Testis (tissue), 3 donors: ENCODE results near the gene C21orf58. TPM values are rescaled to one million over a fixed set of nuclear protein-coding genes. Genes with fewer than 3 reads are reported as not detected.

ENCODE experiments used
- DNase-seq: peaks from one replicate; pipeline ENCODE4 v3.0.0-alpha.2; 2019
- H3K27ac ChIP-seq, 2 donors: fragments of 200-600 bp; sonication (generic); one replicate each; pipeline ENCODE4 v1.5.1; 2019
- H3K27me3 ChIP-seq: fragments of 200-600 bp; sonication (generic); one replicate; pipeline ENCODE4 v1.5.1; 2019
- H3K36me3 ChIP-seq: fragments of 200-600 bp; sonication (generic); one replicate; pipeline ENCODE4 v1.5.1; 2017; ENCODE audit warnings: low read depth; ENCODE audit errors: missing control alignments
- H3K4me1 ChIP-seq: fragments of 200-600 bp; sonication (generic); one replicate; pipeline ENCODE4 v1.5.1; 2019
- H3K4me3 ChIP-seq, 2 donors: fragments of 200-600 bp; sonication (generic); one replicate each; pipeline ENCODE4 v1.5.1; 2017 to 2019
- H3K9me3 ChIP-seq: fragments of 200-600 bp; sonication (generic); one replicate; pipeline ENCODE4 v1.5.1; 2017
- POLR2A ChIP-seq: fragments of 450-650 bp; IDR thresholded peaks from one replicate; pipeline ENCODE4 v1.6.1; 2017; ENCODE audit warnings: antibody characterized with exemption, mild to moderate bottlenecking, moderate library complexity
- WGBS, 2 donors: methylation state at CpG; one replicate each; pipeline ENCODE4 v1.1.5; 2018; 5-methylcytosine and 5-hydroxymethylcytosine counted together
- intact Hi-C: fragments of 100-400 bp; cut with DNase I; formaldehyde crosslinking; loops from one replicate; pipeline ENCODE4 v1.15.1; 2023; ENCODE audit warnings: low total_unique reads
- polyA plus RNA-seq: library from polyadenylated mRNA; stranded (reverse); fragments of 350-450 nt; fragmentation: Illumina TruSeq; extraction: RNeasy Lipid Tissue Mini Kit (QIAGEN cat#74804); gene quantifications from one replicate; pipeline ENCODE4 v1.2.3, GENCODE V29; 2014; ENCODE audit warnings: low read depth, low replicate concordance; ENCODE audit not compliant: insufficient read depth
- total RNA-seq, 2 donors: library from RNA; depleted of rRNA; stranded (reverse); fragments of >200 nt; gene quantifications; one replicate each; pipeline ENCODE4 v1.2.3, GENCODE V29; 2016
- TF ChIP-seq, protein P1 (sequence below), 3 experiments: fragments of 450-650 bp in 2 of 3; fragments of 200-600 bp in 1 of 3; sonication (generic) in 1 of 3; IDR thresholded peaks; one replicate each; pipeline ENCODE4 v1.5.1; 2016 to 2019; ENCODE audit warnings: antibody characterized with exemption in 3 of 3, mild to moderate bottlenecking in 2 of 3, moderate library complexity in 1 of 3

Gene C21orf58
- total and polyA plus RNA-seq, 3 donors from 2014 or later, result 13.6 to 21.6 (median 13.7) TPM

GRCh38 chr21:46336603-46337002 lies 12.9 kb upstream of the C21orf58 start:
- Histone ChIP-seq H3K27me3 (no peaks in the 10 kb centered on the region), H3K36me3 (no peaks in the 10 kb centered on the region), H3K9me3 (no peaks in the 10 kb centered on the region), H3K4me1 (no peaks in the 10 kb centered on the region), H3K27ac (no peak overlapping the region), H3K4me3 (no peak overlapping the region)
- DNase-seq, result no peak
- intact Hi-C loops, result no loop called here
- TF ChIP-seq, protein P1, sequence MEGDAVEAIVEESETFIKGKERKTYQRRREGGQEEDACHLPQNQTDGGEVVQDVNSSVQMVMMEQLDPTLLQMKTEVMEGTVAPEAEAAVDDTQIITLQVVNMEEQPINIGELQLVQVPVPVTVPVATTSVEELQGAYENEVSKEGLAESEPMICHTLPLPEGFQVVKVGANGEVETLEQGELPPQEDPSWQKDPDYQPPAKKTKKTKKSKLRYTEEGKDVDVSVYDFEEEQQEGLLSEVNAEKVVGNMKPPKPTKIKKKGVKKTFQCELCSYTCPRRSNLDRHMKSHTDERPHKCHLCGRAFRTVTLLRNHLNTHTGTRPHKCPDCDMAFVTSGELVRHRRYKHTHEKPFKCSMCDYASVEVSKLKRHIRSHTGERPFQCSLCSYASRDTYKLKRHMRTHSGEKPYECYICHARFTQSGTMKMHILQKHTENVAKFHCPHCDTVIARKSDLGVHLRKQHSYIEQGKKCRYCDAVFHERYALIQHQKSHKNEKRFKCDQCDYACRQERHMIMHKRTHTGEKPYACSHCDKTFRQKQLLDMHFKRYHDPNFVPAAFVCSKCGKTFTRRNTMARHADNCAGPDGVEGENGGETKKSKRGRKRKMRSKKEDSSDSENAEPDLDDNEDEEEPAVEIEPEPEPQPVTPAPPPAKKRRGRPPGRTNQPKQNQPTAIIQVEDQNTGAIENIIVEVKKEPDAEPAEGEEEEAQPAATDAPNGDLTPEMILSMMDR (IDR thresholded peaks at IDR 0.05), result no peak
- TF ChIP-seq POLR2A, result no peak
- WGBS, 2 donors, result 85 to 94% methylated on average over 3 of the region's 3 CpGs

GRCh38 chr21:46334351-46335140 lies 10.9 kb upstream of the C21orf58 start:
- no peaks in the 10 kb centered on the region for H3K9me3 ChIP-seq
- TF ChIP-seq POLR2A, result no peak
- TF ChIP-seq, protein P1 (IDR thresholded peaks at IDR 0.05), result no peak
- H3K36me3 ChIP-seq, result no peaks in the 10 kb centered on the region
- no peak overlapping the region for H3K27ac ChIP-seq
- intact Hi-C loops, result no loop called here
- DNase-seq, result no peak
- no peaks in the 10 kb centered on the region for H3K4me1 ChIP-seq
- H3K4me3 ChIP-seq, result no peak overlapping the region
- no peaks in the 10 kb centered on the region for H3K27me3 ChIP-seq
- 91 to 92% methylated on average over 12 of the region's 12 CpGs for WGBS, 2 donors

DNA sequence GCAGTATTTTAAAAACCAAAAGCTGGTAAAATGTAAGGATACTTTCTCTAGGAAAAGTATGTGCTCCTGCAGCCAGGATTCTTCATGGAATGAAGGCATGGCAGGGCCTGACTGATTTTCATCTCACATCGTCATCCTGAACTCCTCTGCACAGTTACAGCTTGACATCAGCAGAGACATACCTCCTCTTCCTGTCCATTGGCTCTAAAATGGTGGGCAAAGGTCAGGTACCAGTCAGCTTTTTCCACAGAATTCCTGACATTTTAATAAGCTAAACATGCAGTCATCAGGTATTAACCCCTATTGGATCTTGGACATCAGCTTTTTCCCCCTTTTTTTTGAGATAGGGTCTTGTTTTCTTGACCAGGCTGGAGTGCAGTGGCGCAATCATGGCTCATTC lies 6.1 kb upstream of the C21orf58 start:
- intact Hi-C loops, result no loop called here
- H3K27ac ChIP-seq, result no peak overlapping the region
- no peaks in the 10 kb centered on the region for H3K9me3 ChIP-seq
- no peaks in the 10 kb centered on the region for H3K27me3 ChIP-seq
- no peak overlapping the region for H3K4me3 ChIP-seq
- H3K36me3 ChIP-seq, result no peaks in the 10 kb centered on the region
- H3K4me1 ChIP-seq, result no peaks in the 10 kb centered on the region
- TF ChIP-seq, protein P1 (IDR thresholded peaks at IDR 0.05), result no peak
- no peak for TF ChIP-seq POLR2A
- no peak for DNase-seq
- 90 to 97% methylated on average over 2 of the region's 2 CpGs for WGBS, 2 donors

- no peaks in the 10 kb centered on the region for H3K27me3 ChIP-seq
- no peaks in the 10 kb centered on the region for H3K36me3 ChIP-seq
- TF ChIP-seq, protein P1 (IDR thresholded peaks at IDR 0.05), result no peak
- TF ChIP-seq POLR2A, result no peak
- H3K9me3 ChIP-seq, result no peaks in the 10 kb centered on the region
- no peak overlapping the region for H3K4me3 ChIP-seq
- intact Hi-C loops, result no loop called here
- no peak overlapping the region for H3K27ac ChIP-seq
- no peaks in the 10 kb centered on the region for H3K4me1 ChIP-seq
- DNase-seq, result no peak
- whole genome bisulfite sequencing, 2 donors, result 74 to 77% methylated on average over 5 of the region's 5 CpGs
These were observed 4.5 kb upstream of the C21orf58 start for GRCh38 chr21:46328151-46328550.

DNA sequence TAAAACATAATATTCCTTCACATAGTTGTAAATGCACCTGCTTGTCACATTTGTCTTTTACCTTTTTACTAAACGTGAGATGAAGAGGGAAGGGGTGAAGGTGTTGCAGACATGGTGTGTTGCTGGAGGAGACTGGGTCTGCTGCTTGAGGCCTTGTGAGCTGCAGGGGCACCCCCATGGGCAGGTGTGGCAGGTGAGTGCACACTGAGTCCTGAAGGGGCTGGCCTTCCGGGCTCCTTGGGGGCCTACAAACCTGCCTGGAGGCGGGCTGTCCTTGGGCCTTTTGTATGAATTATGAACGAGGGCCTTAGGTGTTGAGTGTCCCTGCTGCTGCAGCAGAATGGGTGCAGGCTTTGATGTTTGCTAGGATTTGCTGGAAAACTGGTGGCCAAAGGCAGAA lies 4.0 kb upstream of the C21orf58 start:
- Histone ChIP-seq H3K36me3 (no peaks in the 10 kb centered on the region), H3K27ac (no peak overlapping the region), H3K4me1 (no peaks in the 10 kb centered on the region), H3K27me3 (no peaks in the 10 kb centered on the region), H3K9me3 (no peaks in the 10 kb centered on the region), H3K4me3 (no peak overlapping the region)
- intact Hi-C loops, result no loop called here
- DNase-seq, result no peak
- WGBS, 2 donors, result 72 to 96% methylated on average over 4 of the region's 4 CpGs
- TF ChIP-seq, protein P1 (IDR thresholded peaks at IDR 0.05), result no peak
- TF ChIP-seq POLR2A, result no peak
